GM10248 (cell line): Measurements from ENCODE around the gene CRISP1.

Experiments
- CTCF ChIA-PET: fragments of 300-600 bp; sonication (Branson Sonifier 250); formaldehyde crosslinking; extraction: SDS; loops from one replicate; lab custom pipeline; 2021; ENCODE audit warnings: antibody characterized with exemption; lab: Yijun Ruan, JAX
- POLR2A ChIA-PET: fragments of 350-650 bp; sonication (Branson Sonifier 250); formaldehyde crosslinking; extraction: SDS; loops from one replicate; lab custom pipeline; 2020; ENCODE audit warnings: antibody characterized with exemption; lab: Yijun Ruan, JAX
- DNase-seq: peaks from one replicate; pipeline ENCODE4 v3.0.0; 2012; ENCODE audit errors: extremely low spot score
- TF ChIP-seq, protein P1 (sequence below): IDR thresholded peaks from 2 replicates; pipeline ENCODE4 v1.5.1; 2012; ENCODE audit warnings: mild to moderate bottlenecking, low read depth; ENCODE audit errors: extremely low read depth, missing control alignments, control extremely low read depth

Gene CRISP1

DNA sequence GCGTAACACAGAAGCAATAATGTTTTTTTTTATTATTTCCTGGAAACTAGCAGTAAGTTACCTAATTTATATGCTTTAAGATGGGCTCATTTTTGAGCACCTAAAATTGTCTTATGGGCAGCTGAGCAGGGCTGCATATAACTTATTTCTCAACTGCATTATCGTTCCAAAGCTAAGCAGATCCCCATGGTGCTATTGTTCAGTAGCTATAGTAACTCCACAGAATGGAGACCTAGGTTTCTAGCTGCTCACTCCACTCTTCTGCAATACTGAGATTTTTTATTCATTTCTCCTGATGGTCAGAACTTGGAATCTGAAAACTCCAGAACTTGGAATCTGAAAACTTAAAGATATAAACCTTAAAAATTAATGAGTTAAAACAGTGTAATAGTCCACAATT lies 18.7 kb downstream of the CRISP1 start:
- POLR2A ChIA-PET, result no interaction called here
- TF ChIP-seq, protein P1, sequence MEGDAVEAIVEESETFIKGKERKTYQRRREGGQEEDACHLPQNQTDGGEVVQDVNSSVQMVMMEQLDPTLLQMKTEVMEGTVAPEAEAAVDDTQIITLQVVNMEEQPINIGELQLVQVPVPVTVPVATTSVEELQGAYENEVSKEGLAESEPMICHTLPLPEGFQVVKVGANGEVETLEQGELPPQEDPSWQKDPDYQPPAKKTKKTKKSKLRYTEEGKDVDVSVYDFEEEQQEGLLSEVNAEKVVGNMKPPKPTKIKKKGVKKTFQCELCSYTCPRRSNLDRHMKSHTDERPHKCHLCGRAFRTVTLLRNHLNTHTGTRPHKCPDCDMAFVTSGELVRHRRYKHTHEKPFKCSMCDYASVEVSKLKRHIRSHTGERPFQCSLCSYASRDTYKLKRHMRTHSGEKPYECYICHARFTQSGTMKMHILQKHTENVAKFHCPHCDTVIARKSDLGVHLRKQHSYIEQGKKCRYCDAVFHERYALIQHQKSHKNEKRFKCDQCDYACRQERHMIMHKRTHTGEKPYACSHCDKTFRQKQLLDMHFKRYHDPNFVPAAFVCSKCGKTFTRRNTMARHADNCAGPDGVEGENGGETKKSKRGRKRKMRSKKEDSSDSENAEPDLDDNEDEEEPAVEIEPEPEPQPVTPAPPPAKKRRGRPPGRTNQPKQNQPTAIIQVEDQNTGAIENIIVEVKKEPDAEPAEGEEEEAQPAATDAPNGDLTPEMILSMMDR, result no peak
- CTCF ChIA-PET, result interaction anchor here (1.1 to 4.0 kb wide), 2 partner anchors 225 to 316 kb away, joined by 4 to 26 read pairs; no protein-coding TSS in a partner anchor
- DNase-seq, result no peak

DNA sequence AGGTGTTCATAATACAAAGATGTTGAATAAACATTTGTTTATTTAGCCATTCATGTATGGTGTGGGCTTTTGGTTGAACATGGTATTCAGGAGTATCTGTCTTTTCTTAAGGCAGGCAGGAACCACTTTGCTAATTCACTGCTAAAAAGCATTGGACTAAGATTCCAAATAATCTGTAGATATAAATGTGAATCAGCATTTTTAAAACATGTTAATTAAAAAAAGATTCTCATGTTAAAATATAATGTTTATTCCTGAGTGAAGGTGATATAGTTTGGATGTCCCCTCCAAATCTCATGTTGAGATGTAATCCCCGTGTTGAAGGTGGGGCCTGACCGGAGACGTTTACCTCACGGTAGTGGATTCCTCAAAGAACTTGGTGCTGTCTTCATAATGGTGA lies 19.3 kb downstream of the CRISP1 start:
- TF ChIP-seq, protein P1, result no peak
- DNase-seq, result no peak
- ChIA-PET CTCF (interaction anchor here (1.1 to 4.0 kb wide), 2 partner anchors 224 to 315 kb away, joined by 4 to 26 read pairs; no protein-coding TSS in a partner anchor), POLR2A (no interaction called here)

DNA sequence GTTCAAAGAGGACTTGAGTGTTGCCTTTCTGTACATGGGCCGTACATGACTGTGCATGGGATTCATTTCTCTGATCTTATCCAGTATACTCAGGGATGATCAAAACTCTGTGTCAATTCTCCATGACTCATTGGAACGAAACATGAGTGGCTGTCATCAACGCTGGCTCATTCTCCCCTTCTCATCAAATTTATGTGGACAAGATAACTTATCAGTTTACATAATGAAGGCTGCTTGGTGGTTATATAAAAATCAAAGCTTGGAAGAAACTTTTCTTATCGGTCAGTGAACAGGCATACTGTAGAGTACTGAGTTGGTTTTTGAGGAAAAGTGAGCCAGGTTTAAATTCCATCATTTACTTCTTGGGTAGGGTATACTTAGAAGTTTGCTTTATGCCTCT lies 24.9 kb downstream of the CRISP1 start:
- ChIA-PET POLR2A (no interaction called here), CTCF (interaction anchor here (1.4 to 4.3 kb wide), 2 partner anchors 8 to 42 kb away, joined by 4 to 14 read pairs; no protein-coding TSS in a partner anchor)
- TF ChIP-seq, protein P1, result no peak
- no peak for DNase-seq

DNA sequence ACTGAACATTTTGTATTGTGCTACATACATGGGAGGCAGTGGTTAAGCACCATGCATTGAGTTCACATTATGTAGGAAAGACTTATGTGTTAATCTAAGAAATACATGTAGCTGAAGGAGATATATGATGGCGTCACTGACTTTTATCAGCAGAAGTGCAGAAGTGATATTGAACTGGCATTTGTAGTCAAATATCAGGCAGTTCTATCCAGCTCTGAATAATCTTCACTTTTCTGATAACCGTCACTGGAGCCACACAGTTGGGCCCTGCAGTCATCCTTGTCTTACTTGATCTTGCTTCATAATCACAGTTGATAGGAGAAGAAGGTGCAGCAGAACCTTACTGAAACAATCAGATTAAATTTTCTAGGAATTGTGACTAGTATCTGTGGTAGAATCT lies 26.4 kb downstream of the CRISP1 start:
- ChIA-PET POLR2A (no interaction called here), CTCF (interaction anchor here (1.4 to 4.3 kb wide), 2 partner anchors 10 to 11 kb away, joined by 6 to 14 read pairs; no protein-coding TSS in a partner anchor)
- DNase-seq, result no peak

DNA sequence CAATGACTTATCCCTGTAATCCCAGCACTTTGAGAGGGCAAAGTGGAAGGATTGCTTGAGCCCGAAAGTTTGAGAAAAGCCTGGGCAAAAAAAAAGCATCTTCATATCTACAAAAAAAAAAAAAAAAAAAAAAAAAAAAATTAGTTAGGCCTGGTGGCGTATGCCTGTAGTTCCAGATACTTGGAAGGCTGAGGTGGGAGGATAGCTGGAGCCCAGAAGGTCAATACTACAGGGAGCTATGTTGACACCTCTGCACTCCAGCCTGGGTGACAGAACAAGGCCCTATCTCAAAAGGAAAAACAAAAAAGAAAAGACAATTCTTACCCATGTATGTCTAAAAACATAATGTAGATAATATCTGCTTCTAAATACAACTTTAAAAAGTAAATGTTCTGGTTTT lies 27.2 kb downstream of the CRISP1 start:
- no peak for DNase-seq
- POLR2A ChIA-PET, result no interaction called here
- CTCF ChIA-PET, result interaction anchor here (1.4 to 4.3 kb wide), 2 partner anchors 10 to 11 kb away, joined by 6 to 14 read pairs; no protein-coding TSS in a partner anchor
- TF ChIP-seq, protein P1, result no peak

More for the DNA sequence above, 26.4 kb downstream of the CRISP1 start:
- TF ChIP-seq, protein P1, result no peak

DNA sequence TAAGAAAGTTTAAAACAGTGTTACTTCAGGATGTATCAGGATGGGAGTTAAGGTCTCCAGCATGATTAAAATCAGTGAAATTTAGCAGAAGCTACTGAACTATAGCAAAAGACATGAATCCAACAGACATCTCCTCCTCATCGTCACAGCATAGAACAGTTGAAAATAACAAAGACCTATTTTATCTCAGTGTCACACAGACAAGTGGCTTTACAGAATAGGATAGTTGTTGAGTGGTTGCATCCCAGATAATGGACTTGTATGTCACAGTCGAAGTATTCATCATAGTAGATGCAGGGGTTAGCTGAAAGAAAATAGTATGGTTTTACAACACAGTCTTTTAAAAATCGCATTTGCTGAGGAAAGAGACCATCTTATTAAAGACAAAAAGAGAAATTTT lies 31.2 kb downstream of the CRISP1 start:
- DNase-seq, result no peak
- CTCF ChIA-PET, result interaction anchor here (1.1 kb wide), 1 partner anchor 14 kb away, joined by 5 read pairs; no protein-coding TSS in a partner anchor
- POLR2A ChIA-PET, result no interaction called here
- TF ChIP-seq, protein P1, result no peak
